Measurements from ENCODE around the gene RNU7-1. TPM values are rescaled to one million over a fixed set of nuclear protein-coding genes. Genes with fewer than 3 reads are reported as not detected.

The RNU7-1 gene
- polyA plus RNA-seq, 2 of the 4 experiments (the other 2 are of a cell fraction) = not detected

- TF ChIP-seq HMGXB4 (CRISPR knock-in tag; IDR thresholded peaks at IDR 0.05; ENCODE audit: borderline replicate concordance) (no peak), HES2 (IDR thresholded peaks at IDR 0.05) (no peak), ZFP36 (IDR thresholded peaks at IDR 0.05; ENCODE audit: borderline replicate concordance, partially characterized antibody) (no peak)
Observed at GRCh38 chr12:6914947-6915788, 28.4 kb upstream of the RNU7-1 start (continued).

GRCh38 chr12:6915789-6916285, 27.8 kb upstream of the RNU7-1 start:
- CTCF ChIA-PET = interaction anchor here (1.0 to 22.2 kb wide), 5 partner anchors 9 to 46 kb away, joined by 3 to 232 read pairs (median 10); partner anchors contain the start of genes ATN1, SPSB2 and TPI1
- Histone ChIP-seq H3K27ac (peak overlapping the region in 1 of 2 experiments; percentile 93; a peak in 3 of 6 replicates), H3K4me1 (peaks cover 17% of the 10 kb centered on the region), H3K4me3 (peak overlapping the region; percentile 63), H3K9me3 (no peaks in the 10 kb centered on the region), H3K4me2 (peak overlapping the region; percentile 94)
- TF ChIP-seq EP300 (IDR thresholded peaks at IDR 0.05) (no peak), MAZ (IDR thresholded peaks at IDR 0.05; ENCODE audit: borderline replicate concordance, low read depth, low read length) (no peak), ZFP36 (IDR thresholded peaks at IDR 0.05; ENCODE audit: borderline replicate concordance, partially characterized antibody) (no peak), KDM1A (IDR thresholded peaks at IDR 0.05; ENCODE audit: low read depth) (no peak), RARB (CRISPR knock-in tag; IDR thresholded peaks at IDR 0.05) (no peak), BHLHE40 (IDR thresholded peaks at IDR 0.05; ENCODE audit: low read depth, low read length) (no peak), POLR2AphosphoS2 (conservative IDR thresholded peaks at IDR 0.05; ENCODE audit: low read length) (no peak), EHF (CRISPR knock-in tag; IDR thresholded peaks at IDR 0.05) (no peak), CHD2 (IDR thresholded peaks at IDR 0.05; ENCODE audit: low read length, partially characterized antibody) (no peak), JUNB (IDR thresholded peaks at IDR 0.05) (no peak), FOSL2 (IDR thresholded peaks at IDR 0.05) (no peak), FOSL2 (CRISPR knock-in tag; IDR thresholded peaks at IDR 0.05) (no peak)
- FAIRE-seq (no peak), ATAC-seq (no peak), DNase-seq (ENCODE audit: low read depth in 1 of 2, low spot score in 1 of 2) (no peak)
- POLR2A ChIA-PET = no interaction called here
- WGBS (ENCODE audit: missing lambda C conversion rate) = 70% methylated on average over 14 of the region's 14 CpGs

GRCh38 chr12:6916426-6917200, 27.0 kb upstream of the RNU7-1 start:
- DNase-seq (ENCODE audit: low read depth in 1 of 2, low spot score in 1 of 2) (no peak), ATAC-seq (no peak), FAIRE-seq (no peak)
- CTCF ChIA-PET = interaction anchor here (0.5 to 22.2 kb wide), 8 partner anchors 8 to 134 kb away, joined by 3 to 232 read pairs (median 6); partner anchors contain the start of genes ATN1, SPSB2 and TPI1
- Histone ChIP-seq H3K4me1 (peaks cover 17% of the 10 kb centered on the region), H3K4me2 (no peak overlapping the region; the same call in 1 of the 3 replicates), H3K27ac (no peak overlapping the region), H3K4me3 (no peak overlapping the region), H3K9me3 (no peaks in the 10 kb centered on the region)
- POLR2A ChIA-PET = interaction anchor here (1.0 kb wide), 1 partner anchor 47 kb away, joined by 3 read pairs; no protein-coding TSS in a partner anchor
- WGBS (ENCODE audit: missing lambda C conversion rate) = 96% methylated on average over 11 of the region's 11 CpGs
- TF ChIP-seq RCOR1 (IDR thresholded peaks at IDR 0.05; ENCODE audit: low read depth, low read length) = no peak
- no peak for TF ChIP-seq CTCF (IDR thresholded peaks at IDR 0.05)
- no peak for TF ChIP-seq KDM1A (IDR thresholded peaks at IDR 0.05; ENCODE audit: low read depth)
- TF ChIP-seq NFE2L2 (conservative IDR thresholded peaks at IDR 0.05; ENCODE audit: low read length) = no peak
- no peak for TF ChIP-seq POLR2AphosphoS2 (conservative IDR thresholded peaks at IDR 0.05; ENCODE audit: low read length)
- no peak for TF ChIP-seq ESRRA (IDR thresholded peaks at IDR 0.05; ENCODE audit: borderline replicate concordance, low read length)
- no peak for TF ChIP-seq PHF8 (IDR thresholded peaks at IDR 0.05; ENCODE audit: borderline replicate concordance, low read depth)
- TF ChIP-seq REST (IDR thresholded peaks at IDR 0.05) = no peak
- TF ChIP-seq JUNB (IDR thresholded peaks at IDR 0.05) = no peak
- TF ChIP-seq FOSB (CRISPR knock-in tag; IDR thresholded peaks at IDR 0.05) = no peak
- no peak for TF ChIP-seq USF2 (IDR thresholded peaks at IDR 0.05)
- no peak for TF ChIP-seq ZNF302 (CRISPR knock-in tag; IDR thresholded peaks at IDR 0.05)

Measured in A549 (cell line).